ENCODE data around the gene UMPS. TPM values are rescaled to one million over a fixed set of nuclear protein-coding genes. Genes with fewer than 3 reads are reported as not detected.

UMPS gene
- total and polyA plus RNA-seq, 2 experiments from 2014 or later, result 25.9 to 37.3 TPM

GRCh38 chr3:124685067-124685466 is 45.2 kb upstream of the UMPS start:
- Histone ChIP-seq H3K27ac (peak overlapping the region; percentile 59), H3K9me2 (replicated peaks; ENCODE audit: insufficient read depth) (no peaks in the 10 kb centered on the region), H2AFZ (no peak overlapping the region), H3K27me3 (no peaks in the 10 kb centered on the region), H3K36me3 (replicated peaks; ENCODE audit: insufficient read depth, low read depth) (no peaks in the 10 kb centered on the region), H3K4me2 (no peak overlapping the region), H3K9me3 (ENCODE audit: low read depth) (no peaks in the 10 kb centered on the region), H3K4me1 (ENCODE audit: insufficient read depth) (peaks cover 3% of the 10 kb centered on the region), H3K79me2 (no peaks in the 10 kb centered on the region), H4K20me1 (ENCODE audit: insufficient read depth, poor library complexity, severe bottlenecking) (no peaks in the 10 kb centered on the region), H3K4me3 (no peak overlapping the region)
- TF ChIP-seq EZH2phosphoT487 (IDR thresholded peaks at IDR 0.05; ENCODE audit: low read depth, severe bottlenecking, unreplicated experiment), result no peak
- TF ChIP-seq CTCF (IDR thresholded peaks at IDR 0.05; ENCODE audit: poor library complexity), result no peak
- TF ChIP-seq EZH2 (IDR thresholded peaks at IDR 0.05; ENCODE audit: borderline replicate concordance), result no peak
- 86% methylated on average over 5 of the region's 5 CpGs for WGBS (ENCODE audit: low lambda C conversion rate, missing lambda C conversion rate)
- DNase-seq (ENCODE audit: low spot score), result no peak

GRCh38 chr3:124685481-124685880 is 44.8 kb upstream of the UMPS start:
- Histone ChIP-seq H3K9me3 (ENCODE audit: low read depth) (no peaks in the 10 kb centered on the region), H3K36me3 (replicated peaks; ENCODE audit: insufficient read depth, low read depth) (no peaks in the 10 kb centered on the region), H3K27me3 (no peaks in the 10 kb centered on the region), H3K79me2 (no peaks in the 10 kb centered on the region), H3K4me3 (no peak overlapping the region), H2AFZ (no peak overlapping the region), H3K27ac (peak overlapping the region; percentile 7), H3K9me2 (replicated peaks; ENCODE audit: insufficient read depth) (no peaks in the 10 kb centered on the region), H4K20me1 (ENCODE audit: insufficient read depth, poor library complexity, severe bottlenecking) (no peaks in the 10 kb centered on the region), H3K4me2 (no peak overlapping the region), H3K4me1 (ENCODE audit: insufficient read depth) (peaks cover 3% of the 10 kb centered on the region)
- TF ChIP-seq EZH2 (IDR thresholded peaks at IDR 0.05; ENCODE audit: borderline replicate concordance) (no peak), EZH2phosphoT487 (IDR thresholded peaks at IDR 0.05; ENCODE audit: low read depth, severe bottlenecking, unreplicated experiment) (no peak), CTCF (IDR thresholded peaks at IDR 0.05; ENCODE audit: poor library complexity) (no peak)
- WGBS (ENCODE audit: low lambda C conversion rate, missing lambda C conversion rate), result 69% methylated on average over 7 of the region's 7 CpGs
- DNase-seq (ENCODE audit: low spot score), result no peak

GRCh38 chr3:124686028-124686670 is 44.1 kb upstream of the UMPS start:
- 94% methylated on average over 3 of the region's 3 CpGs for WGBS (ENCODE audit: low lambda C conversion rate, missing lambda C conversion rate)
- Histone ChIP-seq H4K20me1 (ENCODE audit: insufficient read depth, poor library complexity, severe bottlenecking) (no peaks in the 10 kb centered on the region), H3K27ac (no peak overlapping the region), H3K4me3 (no peak overlapping the region), H3K4me2 (no peak overlapping the region), H3K9me2 (replicated peaks; ENCODE audit: insufficient read depth) (no peaks in the 10 kb centered on the region), H3K36me3 (replicated peaks; ENCODE audit: insufficient read depth, low read depth) (no peaks in the 10 kb centered on the region), H3K27me3 (no peaks in the 10 kb centered on the region), H3K4me1 (ENCODE audit: insufficient read depth) (peaks cover 3% of the 10 kb centered on the region), H3K9me3 (ENCODE audit: low read depth) (no peaks in the 10 kb centered on the region), H2AFZ (no peak overlapping the region), H3K79me2 (no peaks in the 10 kb centered on the region)
- no peak for DNase-seq (ENCODE audit: low spot score)
- no peak for TF ChIP-seq CTCF (IDR thresholded peaks at IDR 0.05; ENCODE audit: poor library complexity)
- TF ChIP-seq EZH2phosphoT487 (IDR thresholded peaks at IDR 0.05; ENCODE audit: low read depth, severe bottlenecking, unreplicated experiment), result no peak
- TF ChIP-seq EZH2 (IDR thresholded peaks at IDR 0.05; ENCODE audit: borderline replicate concordance), result no peak

Data from hepatocyte (in vitro differentiated cells).